GM12878 (cell line): ENCODE data around the gene ADGRG1. TPM values are rescaled to one million over a fixed set of nuclear protein-coding genes. Genes with fewer than 3 reads are reported as not detected.

Experiments
- ATAC-seq: fragments of 200-7000 bp; cut with Tn5 transposase; 3 replicates; pipeline ENCODE4 v1.9.1; 2020; ENCODE audit warnings: mild to moderate bottlenecking, moderate library complexity
- BruUV-seq: library from RNA; stranded (reverse); fragments of 400-500 nt; replicated peaks from 2 replicates; lab custom pipeline; 2021; lab: Mats Ljungman, UMichigan
- CTCF ChIA-PET: fragments of 300-600 bp; sonication (Branson Sonifier 250); formaldehyde crosslinking; extraction: SDS; loops from one replicate; lab custom pipeline; 2021; ENCODE audit warnings: inconsistent platforms; lab: Yijun Ruan, JAX
- POLR2A ChIA-PET: fragments of 350-600 bp; formaldehyde crosslinking; extraction: SDS; loops from one replicate; lab custom pipeline; 2021; ENCODE audit warnings: inconsistent platforms; lab: Charles Lee
- RAD21 ChIA-PET: fragments of 300-600 bp; sonication (Branson Sonifier 250); formaldehyde crosslinking; loops from one replicate; lab custom pipeline; 2023; ENCODE audit warnings: antibody characterized with exemption; ENCODE audit not compliant: unreplicated experiment; lab: Charles Lee
- SMC1A ChIA-PET: fragments of 300-600 bp; sonication (Branson Sonifier 250); formaldehyde crosslinking; loops from one replicate; lab custom pipeline; 2023; ENCODE audit not compliant: unreplicated experiment, uncharacterized antibody; lab: Charles Lee
- DNase-seq: peaks from one replicate; pipeline ENCODE4 v3.0.0-alpha.2; 2011; ENCODE audit warnings: low read depth, low spot score
- FAIRE-seq: peaks from 3 replicates; lab custom pipeline; 2011; peaks lifted over from hg19 to GRCh38; lab: Jason Lieb, UNC
- H2AFZ ChIP-seq: 2 replicates; pipeline ENCODE4 v1.6.0; 2011; ENCODE audit warnings: low read depth, low read length, control low read depth; ENCODE audit not compliant: control insufficient read depth
- H3K27ac ChIP-seq: 2 replicates; pipeline ENCODE4 v1.5.1; 2011; ENCODE audit warnings: control low read depth; ENCODE audit not compliant: control insufficient read depth, insufficient read depth
- H3K27me3 ChIP-seq, 2 experiments: replicated peaks in 1 of 2; 2 replicates each; pipeline versions ENCODE4 v1.6.0 to v1.6.1; 2011; ENCODE audit warnings: low read length in 1 of 2; ENCODE audit not compliant: control insufficient read depth in 2 of 2, insufficient read depth in 2 of 2
- H3K36me3 ChIP-seq, 2 experiments: 2 replicates each; pipeline ENCODE4 v1.5.1; 2011; ENCODE audit warnings: low read length in 1 of 2; ENCODE audit not compliant: control insufficient read depth in 2 of 2, insufficient read depth in 2 of 2
- H3K4me1 ChIP-seq: 2 replicates; pipeline ENCODE4 v1.6.1; 2011; ENCODE audit warnings: mild to moderate bottlenecking, low read length, moderate library complexity, mixed read lengths; ENCODE audit not compliant: control insufficient read depth, insufficient read depth
- H3K4me2 ChIP-seq: 2 replicates; pipeline ENCODE4 v1.6.0; 2011; ENCODE audit warnings: control low read depth; ENCODE audit not compliant: control insufficient read depth, insufficient read depth
- H3K4me3 ChIP-seq: fragments of 200-600 bp; sonication (generic); 2 replicates; pipeline ENCODE4 v1.5.1; 2016
- H3K79me2 ChIP-seq: 2 replicates; pipeline ENCODE4 v1.6.0; 2011; ENCODE audit warnings: low read length; ENCODE audit not compliant: control insufficient read depth, insufficient read depth
- H3K9ac ChIP-seq: 2 replicates; pipeline ENCODE4 v1.8.0; 2011; ENCODE audit warnings: low read length, control low read depth, mixed read lengths; ENCODE audit not compliant: control insufficient read depth, insufficient read depth
- H3K9me3 ChIP-seq: replicated peaks from 3 replicates; pipeline ENCODE4 v1.5.1; 2011; ENCODE audit warnings: mild to moderate bottlenecking, low read length; ENCODE audit not compliant: control insufficient read depth, insufficient read depth
- H4K20me1 ChIP-seq: 2 replicates; pipeline ENCODE4 v1.6.0; 2011; ENCODE audit not compliant: control insufficient read depth, insufficient read depth
- CREB1 ChIP-seq: IDR thresholded peaks from 2 replicates; pipeline ENCODE4 v1.6.1; 2012; ENCODE audit warnings: low read depth, mild to moderate bottlenecking, inconsistent platforms
- CUX1 ChIP-seq: IDR thresholded peaks from 2 replicates; pipeline ENCODE4 v1.6.1; 2012; ENCODE audit warnings: improper control_type of control experiment, low read depth, low read length; ENCODE audit not compliant: insufficient replicate concordance
- EED ChIP-seq: sonication (generic); IDR thresholded peaks from 2 replicates; pipeline ENCODE4 v1.6.1; 2016; ENCODE audit warnings: antibody characterized with exemption, low read depth
- ETV6 ChIP-seq, 2 experiments: fragments of 450-650 bp in 1 of 2; IDR thresholded peaks in 1 of 2; conservative IDR thresholded peaks in 1 of 2; 2 replicates each; pipeline ENCODE4 v1.6.1; 2014; ENCODE audit warnings: antibody characterized with exemption in 1 of 2, borderline replicate concordance in 1 of 2, low read depth in 1 of 2, mild to moderate bottlenecking in 1 of 2, moderate library complexity in 1 of 2
- MYC ChIP-seq: IDR thresholded peaks from 2 replicates; pipeline ENCODE4 v1.6.1; 2011; ENCODE audit warnings: mild to moderate bottlenecking, low read length, moderate library complexity, inconsistent platforms; ENCODE audit not compliant: insufficient read depth, insufficient replicate concordance, insufficient read length, severe bottlenecking
- PRDM15 ChIP-seq: fragments of 450-650 bp; formaldehyde crosslinking; IDR thresholded peaks from 2 replicates; pipeline ENCODE4 v1.4.0; 2020; ENCODE audit warnings: mild to moderate bottlenecking, moderate library complexity
- SP1 ChIP-seq: IDR thresholded peaks from one replicate; pipeline ENCODE4 v1.6.1; 2011; ENCODE audit warnings: low read depth, low read length
- TBL1XR1 ChIP-seq: IDR thresholded peaks from 2 replicates; pipeline ENCODE4 v1.6.1; 2012; ENCODE audit warnings: low read depth, low read length, improper control_type of control experiment
- YY1 ChIP-seq: IDR thresholded peaks from 2 replicates; pipeline ENCODE4 v1.6.1; 2011; ENCODE audit warnings: low read depth, mild to moderate bottlenecking, low read length
- ZNF207 ChIP-seq: fragments of 450-650 bp; IDR thresholded peaks from 2 replicates; pipeline ENCODE4 v1.6.1; 2014; ENCODE audit warnings: antibody characterized with exemption, mild to moderate bottlenecking, borderline replicate concordance
- WGBS: methylation state at CpG from one replicate; pipeline ENCODE4 v1.1.6; 2016; ENCODE audit warnings: low lambda C conversion rate; ENCODE audit not compliant: insufficient replicate concordance, insufficient coverage; ENCODE audit errors: missing lambda C conversion rate; 5-methylcytosine and 5-hydroxymethylcytosine counted together
- in situ Hi-C: fragments of 300-500 bp; cut with MboI; formaldehyde crosslinking; loops from 9 replicates; pipeline ENCODE4 v1.14.3; 2018; ENCODE audit warnings: mixed read lengths
- intact Hi-C: fragments of 100-400 bp; cut with micrococcal nuclease; formaldehyde crosslinking; loops from one replicate; pipeline ENCODE4 v1.14.2; 2022; ENCODE audit not compliant: unreplicated experiment
- polyA plus RNA-seq, 11 experiments: library from polyadenylated mRNA; depleted of rRNA in 4 of 11; unstranded in 6 of 11; stranded (reverse) in 5 of 11; fragments of >200 nt; fragmentation: Nextera tagmentation in 4 of 11; fragmentation: Illumina TruSeq in 1 of 11; extraction: Ambion mirVana in 4 of 11; extraction: Trizol in 1 of 11; gene quantifications; 1 replicate in 1 of 11; 2 replicates in 10 of 11; pipeline versions ENCODE4 v1.2.1 to v1.2.3, GENCODE V29; 2011 to 2016; ENCODE audit warnings: inconsistent platforms in 2 of 11, missing spikeins in 2 of 11, low read depth in 1 of 11
- total RNA-seq, 4 experiments: library from RNA; depleted of rRNA in 3 of 4; stranded (reverse); fragments of >200 nt in 3 of 4; fragmentation: Illumina TruSeq in 1 of 4; extraction: Trizol in 1 of 4; gene quantifications; 2 replicates each; pipeline versions ENCODE4 v1.2.1 to v1.2.3, GENCODE V29; 2013 to 2021

ADGRG1 gene
- total and polyA plus RNA-seq, 10 of the 15 experiments (the other 5 are each of a cell fraction or from before 2014, with no cell fraction given) = 0.07 to 2.0 (median 0.75) TPM

- RAD21 ChIA-PET = no interaction called here
- in situ Hi-C loops = no loop called here
Measured at GRCh38 chr16:57685633-57686032, 57.2 kb downstream of the ADGRG1 start.

More at GRCh38 chr16:57685633-57686032, 57.2 kb downstream of the ADGRG1 start:
- intact Hi-C loops = no loop called here
- SMC1A ChIA-PET = interaction anchor here (1.0 kb wide), 1 partner anchor 13 kb away, joined by 3 read pairs; no protein-coding TSS in a partner anchor
- ATAC-seq (no peak), DNase-seq (no peak), FAIRE-seq (no peak)
- WGBS = 47% methylated on average over 11 of the region's 11 CpGs
- no peaks in the 10 kb centered on the region for H3K36me3 ChIP-seq
- H3K4me1 ChIP-seq = peaks cover 17% of the 10 kb centered on the region
- BruUV-seq = no TSS peak
- no peak overlapping the region for H3K4me3 ChIP-seq
- H4K20me1 ChIP-seq = no peaks in the 10 kb centered on the region
- no peaks in the 10 kb centered on the region for H3K27me3 ChIP-seq
- H3K27ac ChIP-seq = no peak overlapping the region
- H3K4me2 ChIP-seq = no peak overlapping the region
- H2AFZ ChIP-seq = no peak overlapping the region
- POLR2A ChIA-PET = no interaction called here
- TF ChIP-seq YY1 (no peak), PRDM15 (CRISPR knock-in tag) (no peak), TBL1XR1 (no peak), CREB1 (no peak), SP1 (no peak), CUX1 (no peak), ZNF207 (no peak), EED (no peak), MYC (no peak), ETV6 (conservative IDR thresholded peaks at IDR 0.05 in 1 of 2, IDR thresholded peaks at IDR 0.05 in 1 of 2; ENCODE audit: borderline replicate concordance in 1 of 2, low read depth in 1 of 2) (no peak)
- H3K79me2 ChIP-seq = no peaks in the 10 kb centered on the region
- H3K9me3 ChIP-seq = no peaks in the 10 kb centered on the region
- CTCF ChIA-PET = no interaction called here
- H3K9ac ChIP-seq = no peak overlapping the region
